GM19193 (cell line): ENCODE measurements around the gene ROBO2.

Experiments
- POLR2A ChIP-seq: IDR thresholded peaks from 4 replicates; pipeline ENCODE4 v1.6.1; 2011; ENCODE audit not compliant: insufficient read depth, insufficient read length; ENCODE audit errors: extremely low read depth

Gene ROBO2

GRCh38 chr3:77577264-77577663 lies 537.4 kb downstream of the ROBO2 start:
- no peak for TF ChIP-seq POLR2A

GRCh38 chr3:77586216-77586615 lies 546.3 kb downstream of the ROBO2 start:
- TF ChIP-seq POLR2A, result no peak

GRCh38 chr3:77588863-77589262 lies 549.0 kb downstream of the ROBO2 start:
- no peak for TF ChIP-seq POLR2A

- TF ChIP-seq POLR2A, result no peak
These were observed 550.3 kb downstream of the ROBO2 start for GRCh38 chr3:77590191-77590590.

- no peak for TF ChIP-seq POLR2A
These were observed 555.5 kb downstream of the ROBO2 start for GRCh38 chr3:77595371-77595870.

- TF ChIP-seq POLR2A, result no peak
These were observed 560.0 kb downstream of the ROBO2 start for GRCh38 chr3:77599948-77600347.

GRCh38 chr3:77601823-77602415 lies 562.0 kb downstream of the ROBO2 start:
- no peak for TF ChIP-seq POLR2A

GRCh38 chr3:77602722-77603121 lies 562.8 kb downstream of the ROBO2 start:
- no peak for TF ChIP-seq POLR2A

GRCh38 chr3:77605308-77605707 lies 565.4 kb downstream of the ROBO2 start:
- TF ChIP-seq POLR2A, result no peak

- TF ChIP-seq POLR2A, result no peak
These were observed 566.0 kb downstream of the ROBO2 start for GRCh38 chr3:77605865-77606264.

- no peak for TF ChIP-seq POLR2A
These were observed 566.5 kb downstream of the ROBO2 start for GRCh38 chr3:77606372-77606771.

GRCh38 chr3:77618686-77619085 lies 578.8 kb downstream of the ROBO2 start:
- no peak for TF ChIP-seq POLR2A

GRCh38 chr3:77620009-77620408 lies 580.1 kb downstream of the ROBO2 start:
- no peak for TF ChIP-seq POLR2A

- no peak for TF ChIP-seq POLR2A
These were observed 583.6 kb downstream of the ROBO2 start for GRCh38 chr3:77623500-77623899.

GRCh38 chr3:77626157-77626556 lies 586.3 kb downstream of the ROBO2 start:
- no peak for TF ChIP-seq POLR2A

GRCh38 chr3:77648214-77648613 lies 608.3 kb downstream of the ROBO2 start:
- TF ChIP-seq POLR2A, result no peak

- no peak for TF ChIP-seq POLR2A
These were observed 608.8 kb downstream of the ROBO2 start for GRCh38 chr3:77648664-77649063.
